HepG2 (cell line): ENCODE measurements around the gene CPNE2. TPM values are rescaled to one million over a fixed set of nuclear protein-coding genes. Genes with fewer than 3 reads are reported as not detected.

Experiments
- ASH2L ChIP-seq: fragments of 300-600, 200-600 bp; sonication (generic); IDR thresholded peaks from 2 replicates; pipeline ENCODE4 v1.7.0; 2017; ENCODE audit warnings: low read depth, mild to moderate bottlenecking, moderate library complexity, mixed read lengths, low read length; ENCODE audit not compliant: insufficient read length
- ATF4 ChIP-seq, 2 experiments: fragments of 450-650 bp in 1 of 2; sonication (generic) in 1 of 2; formaldehyde crosslinking; IDR thresholded peaks; 2 replicates each; pipeline versions ENCODE4 v1.5.0 to v1.8.0; 2020 to 2022; ENCODE audit warnings: mild to moderate bottlenecking in 1 of 2, missing genetic modification reagents in 1 of 2
- HMGXB3 ChIP-seq: sonication (generic); formaldehyde crosslinking; IDR thresholded peaks from 2 replicates; pipeline ENCODE4 v1.4.0; 2020; ENCODE audit warnings: missing genetic modification reagents, borderline replicate concordance
- IRF1 ChIP-seq: sonication (generic); formaldehyde crosslinking; IDR thresholded peaks from 2 replicates; pipeline ENCODE4 v1.4.0; 2020; ENCODE audit warnings: low read depth, mild to moderate bottlenecking, missing genetic modification reagents
- IRX3 ChIP-seq: sonication (generic); formaldehyde crosslinking; IDR thresholded peaks from 2 replicates; pipeline ENCODE4 v1.8.1; 2023; ENCODE audit warnings: mild to moderate bottlenecking, low read depth, missing genetic modification reagents, borderline replicate concordance
- MTA3 ChIP-seq: sonication (generic); formaldehyde crosslinking; IDR thresholded peaks from 2 replicates; pipeline ENCODE4 v1.4.0; 2020; ENCODE audit warnings: missing genetic modification reagents
- MXD1 ChIP-seq: sonication (generic); formaldehyde crosslinking; IDR thresholded peaks from 2 replicates; pipeline ENCODE4 v1.4.0; 2020; ENCODE audit warnings: mild to moderate bottlenecking, missing genetic modification reagents
- NCOR1 ChIP-seq: fragments of 200-600 bp; sonication (generic); IDR thresholded peaks from 2 replicates; pipeline ENCODE4 v1.7.0; 2017; ENCODE audit warnings: antibody characterized with exemption, low read length, borderline replicate concordance
- RCOR2 ChIP-seq: IDR thresholded peaks from 2 replicates; pipeline ENCODE4 v1.6.1; 2016; ENCODE audit warnings: missing biosample characterization, missing genetic modification reagents
- SALL1 ChIP-seq: sonication (generic); formaldehyde crosslinking; IDR thresholded peaks from 2 replicates; pipeline ENCODE4 v1.8.0; 2022; ENCODE audit warnings: mild to moderate bottlenecking, missing genetic modification reagents
- SOX5 ChIP-seq: IDR thresholded peaks from 2 replicates; pipeline ENCODE4 v1.6.1; 2016; ENCODE audit warnings: borderline replicate concordance
- USF2 ChIP-seq, 2 experiments: sonication (generic) in 1 of 2; formaldehyde crosslinking in 1 of 2; IDR thresholded peaks; 2 replicates each; pipeline versions ENCODE4 v1.5.1 to v1.6.1; 2011 to 2020; ENCODE audit warnings: borderline replicate concordance in 1 of 2, low read depth in 1 of 2, low read length in 1 of 2, mild to moderate bottlenecking in 1 of 2, missing genetic modification reagents in 1 of 2, moderate library complexity in 1 of 2
- ZBTB42 ChIP-seq: sonication (generic); formaldehyde crosslinking; IDR thresholded peaks from 2 replicates; pipeline ENCODE4 v1.5.0; 2020; ENCODE audit warnings: mild to moderate bottlenecking, missing genetic modification reagents
- ZNF564 ChIP-seq: sonication (generic); formaldehyde crosslinking; IDR thresholded peaks from 2 replicates; pipeline ENCODE4 v1.8.1; 2023; ENCODE audit warnings: mild to moderate bottlenecking, missing genetic modification reagents
- ZNF775 ChIP-seq: sonication (generic); formaldehyde crosslinking; IDR thresholded peaks from 2 replicates; pipeline ENCODE4 v1.4.0; 2020; ENCODE audit warnings: missing genetic modification reagents, mild to moderate bottlenecking, moderate library complexity, borderline replicate concordance
- ZNF784 ChIP-seq: sonication (generic); formaldehyde crosslinking; IDR thresholded peaks from 2 replicates; pipeline ENCODE4 v1.5.1; 2020; ENCODE audit warnings: missing genetic modification reagents, mild to moderate bottlenecking, borderline replicate concordance
- polyA plus RNA-seq, 8 experiments: library from polyadenylated mRNA; depleted of rRNA in 3 of 8; stranded (reverse) in 7 of 8; unstranded in 1 of 8; fragments of >200 nt; fragmentation: Illumina TruSeq in 4 of 8; extraction: Trizol in 4 of 8; gene quantifications; 2 replicates each; pipeline versions ENCODE4 v1.2.1 to v1.2.3, GENCODE V29; 2011 to 2016; ENCODE audit warnings: low read depth in 4 of 8, missing spikeins in 1 of 8, mixed read lengths in 1 of 8; ENCODE audit not compliant: insufficient read depth in 1 of 8
- total RNA-seq, 5 experiments: library from RNA; depleted of rRNA; stranded (reverse); fragments of >200 nt; fragmentation: Illumina TruSeq; extraction: Trizol; gene quantifications; 2 replicates each; pipeline ENCODE4 v1.2.3, GENCODE V29; 2016; ENCODE audit warnings: low read depth in 1 of 5

Gene CPNE2
- total and polyA plus RNA-seq, 2 of the 13 experiments (the other 11 are each of a cell fraction or from before 2014, with no cell fraction given), result 10.6 to 23.3 TPM

GRCh38 chr16:57185945-57186871, 93.8 kb downstream of the CPNE2 start, which contains the start of the genes PSME3IP1 and RSPRY1 (continued):
- TF ChIP-seq MTA3 (CRISPR knock-in tag), result no peak
- peak; percentile 92; the same call in 1 of the 2 replicates for TF ChIP-seq IRF1 (CRISPR knock-in tag)
- 0 out of 2 replicates have a peak, but pooled peaks have one; percentile 71 for TF ChIP-seq IRX3 (CRISPR knock-in tag)
- TF ChIP-seq NCOR1, result peak; percentile 55; the same call in 1 of the 2 replicates
- TF ChIP-seq ZNF564 (CRISPR knock-in tag), result peak; percentile 73; the same call in 1 of the 2 replicates
- no peak for TF ChIP-seq ZNF784
- TF ChIP-seq SALL1 (CRISPR knock-in tag), result peak; percentile 85
- TF ChIP-seq ASH2L, result peak; percentile 80
- TF ChIP-seq USF2 (IDR thresholded peaks at IDR 0.05; ENCODE audit: low read depth, low read length), result peak; percentile 98
- TF ChIP-seq USF2 (CRISPR knock-in tag; IDR thresholded peaks at IDR 0.05; ENCODE audit: borderline replicate concordance), result peak; percentile 93; the same call in 1 of the 2 replicates
- no peak for TF ChIP-seq ZNF775 (CRISPR knock-in tag)
- 0 out of 2 replicates have a peak, but pooled peaks have one; percentile 74 for TF ChIP-seq ZBTB42 (CRISPR knock-in tag)
- peak; percentile 56; the same call in 1 of the 2 replicates for TF ChIP-seq MXD1
- peak in 1 of 2 experiments; percentile 57; a peak in 1 of 4 replicates for TF ChIP-seq ATF4 (CRISPR knock-in tag; IDR thresholded peaks at IDR 0.05)
- peak; percentile 77 for TF ChIP-seq HMGXB3 (CRISPR knock-in tag)
- TF ChIP-seq SOX5 (CRISPR knock-in tag), result no peak
- TF ChIP-seq RCOR2 (CRISPR knock-in tag), result no peak
